SH-SY5Y (cell line): ENCODE data around the gene ACSL3.

Experiments used
- GATA2 ChIP-seq: IDR thresholded peaks from 2 replicates; pipeline ENCODE4 v1.6.1; 2011; ENCODE audit warnings: mild to moderate bottlenecking, low read depth, low read length
- GATA3 ChIP-seq: IDR thresholded peaks from 2 replicates; pipeline ENCODE4 v1.6.1; 2011; ENCODE audit warnings: low read depth, mild to moderate bottlenecking, low read length, moderate library complexity

The ACSL3 gene

GRCh38 chr2:222840060-222840802, 20.6 kb upstream of the ACSL3 start:
- TF ChIP-seq GATA2 (no peak), GATA3 (no peak)

DNA sequence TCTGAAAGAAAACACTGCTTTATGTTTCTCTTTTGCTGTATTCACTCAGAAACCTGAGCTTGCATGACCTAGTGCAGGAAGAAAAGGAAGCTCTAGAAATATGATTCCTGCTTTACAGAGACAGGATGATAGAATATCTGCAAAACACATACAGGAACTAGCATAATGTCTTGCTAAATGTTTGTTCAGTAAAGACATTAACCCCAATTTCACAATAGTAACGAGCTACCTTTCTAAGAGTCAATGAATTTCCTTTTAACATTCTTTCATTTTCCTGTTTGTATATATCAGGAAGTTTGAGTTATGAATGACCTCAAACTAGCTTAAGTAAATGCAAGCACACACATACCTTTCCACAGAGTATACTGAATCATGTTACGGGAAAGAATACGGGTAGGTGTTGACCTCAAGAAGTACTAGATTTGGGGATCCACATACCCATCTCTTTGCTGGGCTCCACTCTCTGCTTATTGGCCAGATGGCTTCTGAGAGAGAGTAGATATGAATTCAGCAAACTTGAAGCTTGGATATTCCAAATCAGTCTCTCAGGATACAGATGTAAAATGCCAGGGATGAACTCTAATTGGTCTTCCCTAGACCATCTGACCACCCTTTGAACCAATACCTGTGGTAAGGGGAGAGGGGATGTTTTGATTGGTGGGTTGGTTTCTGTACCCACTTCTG, 18.2 kb upstream of the ACSL3 start:
- no peak for TF ChIP-seq GATA3
- no peak for TF ChIP-seq GATA2

DNA sequence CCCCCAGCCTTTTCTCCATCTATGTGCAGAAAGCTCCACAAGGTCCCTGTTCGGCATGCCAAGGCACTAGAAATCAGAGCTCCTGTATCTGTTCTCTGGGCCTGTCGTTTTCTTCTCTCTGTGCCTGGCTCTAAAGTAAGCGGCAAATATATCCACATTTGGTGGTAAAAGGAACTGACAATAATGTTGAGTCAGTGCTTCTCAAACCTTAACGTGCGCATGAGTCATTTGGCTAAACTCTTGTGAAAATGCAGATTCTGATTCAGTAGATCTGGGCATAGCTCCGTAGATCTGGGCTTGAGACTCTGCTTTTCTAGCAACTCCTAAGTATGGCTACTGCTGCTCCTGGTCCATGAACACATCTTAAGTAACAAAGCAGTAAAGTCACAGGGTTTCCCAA, 16.5 kb upstream of the ACSL3 start:
- TF ChIP-seq GATA2 (no peak), GATA3 (no peak)

DNA sequence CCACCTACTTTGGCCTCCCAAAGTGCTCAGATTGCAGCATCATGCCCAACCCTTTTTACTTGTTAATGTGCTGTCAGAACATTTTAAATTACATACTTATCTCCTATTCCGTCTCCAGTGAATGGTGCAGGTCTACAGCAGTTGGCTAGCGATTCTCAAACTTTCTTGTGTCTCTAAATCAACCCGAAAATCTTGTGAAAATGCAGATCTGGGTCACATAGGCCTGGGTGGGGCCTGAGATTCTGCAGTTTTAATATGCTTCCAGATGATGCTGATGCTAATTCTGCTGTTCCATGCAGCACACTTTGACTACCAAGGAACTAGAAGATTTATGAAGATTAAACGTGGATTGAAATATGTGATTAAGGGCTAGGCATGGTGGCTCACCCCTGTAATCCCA, 14.8 kb upstream of the ACSL3 start:
- TF ChIP-seq GATA2 (no peak), GATA3 (no peak)

GRCh38 chr2:222848862-222849261, 12.0 kb upstream of the ACSL3 start:
- TF ChIP-seq GATA3 (no peak), GATA2 (no peak)

DNA sequence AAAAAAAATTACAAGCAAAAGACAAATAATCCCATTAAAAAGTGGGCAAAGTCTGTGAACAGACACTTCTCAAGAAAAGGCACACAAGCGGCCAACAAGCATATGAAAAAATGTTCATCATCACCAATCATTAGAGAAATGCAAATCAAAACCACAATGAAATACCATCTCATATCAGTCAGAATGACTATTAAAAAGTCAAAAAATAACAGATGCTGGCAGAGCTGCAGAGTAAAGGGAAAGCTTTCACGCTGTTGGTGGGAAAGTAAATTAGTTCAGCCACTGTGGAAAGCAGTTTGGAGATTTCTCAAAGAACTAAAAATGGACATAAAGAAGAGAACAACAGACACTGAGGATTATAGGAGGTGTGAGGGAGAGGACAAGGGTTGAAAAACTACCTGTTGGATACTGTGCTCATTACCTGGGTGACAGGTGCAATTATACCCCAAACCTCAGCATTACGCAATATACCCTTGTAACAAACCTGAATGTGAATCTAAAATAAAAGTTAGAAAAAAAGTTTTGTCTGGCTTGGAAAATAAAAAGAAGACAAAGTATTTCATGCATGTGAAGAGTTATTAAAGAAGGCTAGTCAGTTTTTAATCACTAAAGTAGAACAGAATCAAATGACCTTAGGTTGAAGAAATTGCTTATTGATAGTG, 8.7 kb upstream of the ACSL3 start:
- TF ChIP-seq GATA3 (no peak), GATA2 (no peak)

- TF ChIP-seq GATA3 (no peak), GATA2 (no peak)
These were observed 5.8 kb upstream of the ACSL3 start for GRCh38 chr2:222854773-222855700.

DNA sequence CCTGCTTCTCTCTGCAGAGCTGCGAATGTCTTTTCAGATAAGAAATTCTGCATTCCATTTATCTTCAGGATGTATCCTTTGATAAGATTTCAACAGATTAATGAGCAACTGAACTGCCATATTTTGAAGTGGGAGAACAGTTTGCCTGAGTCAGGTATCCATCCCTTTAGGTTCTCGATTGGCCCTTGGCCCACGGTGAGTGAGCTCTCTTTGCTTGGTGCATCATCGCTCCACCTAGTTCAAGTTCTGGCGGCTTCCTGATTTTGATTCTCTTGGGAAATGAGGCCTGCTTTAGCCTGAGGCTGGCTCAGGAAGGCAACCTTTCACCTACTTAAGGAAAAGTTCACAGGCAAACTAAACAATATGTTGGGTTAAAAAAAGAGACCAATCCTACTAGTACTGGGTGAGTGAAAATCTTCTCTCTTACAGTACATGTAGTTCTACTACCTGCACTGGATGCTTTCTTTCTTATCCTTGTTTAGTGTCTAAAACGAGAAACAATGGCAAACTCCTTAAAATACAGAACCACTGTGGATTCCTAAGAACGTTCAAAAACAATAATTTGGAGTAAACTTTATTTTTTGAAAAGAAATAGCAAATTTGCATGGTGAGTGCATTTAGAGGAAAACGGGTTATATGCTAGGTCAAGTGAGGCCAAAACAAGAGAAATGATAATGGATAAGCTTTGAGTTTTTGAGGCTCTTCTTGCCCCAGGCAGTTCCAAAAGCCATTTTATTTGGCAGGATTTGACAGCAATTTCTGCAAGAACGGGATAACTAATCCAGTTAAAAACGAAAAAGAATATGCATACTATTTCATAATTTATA, 837 bp upstream of the ACSL3 start:
- no peak for TF ChIP-seq GATA3
- no peak for TF ChIP-seq GATA2

GRCh38 chr2:222861411-222862105, 722 bp downstream of the ACSL3 start:
- no peak for TF ChIP-seq GATA2
- TF ChIP-seq GATA3, result no peak

- TF ChIP-seq GATA2 (no peak), GATA3 (no peak)
These were observed 1.5 kb downstream of the ACSL3 start for GRCh38 chr2:222862106-222862908.

DNA sequence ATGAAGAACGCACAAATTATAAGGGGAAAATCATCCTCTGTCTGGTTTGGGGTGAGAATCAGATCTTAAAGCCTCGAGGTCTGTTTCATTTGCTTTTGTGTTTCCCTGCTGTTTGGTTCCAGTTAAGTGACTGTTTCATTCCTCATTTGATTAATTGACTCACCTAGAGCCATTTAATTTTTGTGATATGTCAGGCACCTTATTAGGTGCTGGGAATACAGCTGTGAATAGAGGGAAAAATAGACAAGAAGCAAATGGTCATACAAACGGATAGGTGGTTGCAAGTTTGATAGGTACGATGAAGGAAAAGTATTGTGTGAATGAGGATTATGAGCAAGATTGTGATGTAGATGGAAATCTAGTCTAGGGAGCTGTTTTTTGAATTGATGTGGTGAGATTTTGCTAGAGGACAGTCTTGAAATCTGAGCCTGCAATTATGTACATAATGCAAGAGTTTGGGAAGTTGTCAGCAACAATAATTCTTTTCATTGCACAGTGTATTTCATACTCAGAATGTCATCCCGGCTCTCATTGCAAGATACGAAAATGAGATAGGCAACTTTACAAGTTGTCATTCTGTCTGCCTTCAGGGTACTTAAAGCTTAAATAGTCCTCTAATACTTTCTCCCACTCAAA, 2.2 kb downstream of the ACSL3 start:
- TF ChIP-seq GATA3, result no peak
- no peak for TF ChIP-seq GATA2

- TF ChIP-seq GATA3, result no peak
- TF ChIP-seq GATA2, result no peak
These were observed 3.5 kb downstream of the ACSL3 start for GRCh38 chr2:222864296-222864695.
